WTC11 (cell line): ENCODE results near the gene FAM171A1. TPM values are rescaled to one million over a fixed set of nuclear protein-coding genes. Genes with fewer than 3 reads are reported as not detected.

Experiments
- ATAC-seq: fragments of 200-7000 bp; cut with Tn5 transposase; 2 replicates; pipeline ENCODE4 v1.10.0; 2021; ENCODE audit warnings: mild to moderate bottlenecking, moderate library complexity
- CTCF ChIA-PET: fragments of 300-600 bp; sonication (Branson Sonifier 250); formaldehyde crosslinking; loops from one replicate; lab custom pipeline; 2021; ENCODE audit warnings: antibody characterized with exemption; lab: Charles Lee
- POLR2A ChIA-PET: fragments of 350-600 bp; sonication (Branson Sonifier 250); formaldehyde crosslinking; loops from one replicate; lab custom pipeline; 2021; ENCODE audit warnings: antibody characterized with exemption; lab: Charles Lee
- DNase-seq: peaks from one replicate; pipeline ENCODE4 v3.0.0; 2021; ENCODE audit warnings: low spot score
- H3K27ac Mint-ChIP-seq: 2 replicates; pipeline ENCODE4 v1.8.0; 2021; ENCODE audit warnings: mixed read lengths
- H3K27me3 Mint-ChIP-seq: 2 replicates; pipeline ENCODE4 v1.8.0; 2021; ENCODE audit warnings: low read depth, mild to moderate bottlenecking, moderate library complexity, mixed read lengths
- H3K36me3 Mint-ChIP-seq: 2 replicates; pipeline ENCODE4 v1.8.0; 2021; ENCODE audit warnings: mixed read lengths
- H3K4me1 Mint-ChIP-seq: 2 replicates; pipeline ENCODE4 v1.8.0; 2022; ENCODE audit warnings: mixed read lengths
- H3K4me3 Mint-ChIP-seq: 2 replicates; pipeline ENCODE4 v1.8.0; 2021; ENCODE audit warnings: mild to moderate bottlenecking, moderate library complexity, mixed read lengths
- H3K9me3 Mint-ChIP-seq: 2 replicates; pipeline ENCODE4 v1.8.0; 2021; ENCODE audit warnings: mixed read lengths
- ATF2 ChIP-seq: sonication (generic); formaldehyde crosslinking; IDR thresholded peaks from 2 replicates; pipeline ENCODE4 v1.8.1; 2022; ENCODE audit warnings: low read depth, missing genetic modification reagents, borderline replicate concordance
- ELF4 ChIP-seq: sonication (generic); formaldehyde crosslinking; IDR thresholded peaks from 2 replicates; pipeline ENCODE4 v1.8.1; 2022; ENCODE audit warnings: low read depth, mild to moderate bottlenecking, moderate library complexity, missing genetic modification reagents
- ERG ChIP-seq: fragments of 250-450 bp; sonication (Bioruptor Pico); IDR thresholded peaks from 2 replicates; pipeline ENCODE4 v1.8.0; 2021; ENCODE audit warnings: mild to moderate bottlenecking
- GRHL2 ChIP-seq: fragments of 250-450 bp; sonication (Bioruptor Pico); IDR thresholded peaks from 2 replicates; pipeline ENCODE4 v1.8.0; 2022; ENCODE audit warnings: mild to moderate bottlenecking, moderate library complexity; ENCODE audit not compliant: insufficient replicate concordance, severe bottlenecking
- HMGXB4 ChIP-seq: sonication (generic); formaldehyde crosslinking; IDR thresholded peaks from 2 replicates; pipeline ENCODE4 v1.8.1; 2023; ENCODE audit warnings: mild to moderate bottlenecking, moderate library complexity, missing genetic modification reagents
- IRF2 ChIP-seq: sonication (generic); formaldehyde crosslinking; IDR thresholded peaks from 2 replicates; pipeline ENCODE4 v1.8.0; 2022; ENCODE audit warnings: low read depth, missing genetic modification reagents, borderline replicate concordance
- MAX ChIP-seq: sonication (generic); formaldehyde crosslinking; IDR thresholded peaks from 2 replicates; pipeline ENCODE4 v1.8.0; 2022; ENCODE audit warnings: mild to moderate bottlenecking, missing genetic modification reagents
- MYBL2 ChIP-seq: sonication (generic); formaldehyde crosslinking; IDR thresholded peaks from 2 replicates; pipeline ENCODE4 v1.8.1; 2023; ENCODE audit warnings: mild to moderate bottlenecking, moderate library complexity, missing genetic modification reagents
- NR1H2 ChIP-seq: sonication (generic); formaldehyde crosslinking; IDR thresholded peaks from 2 replicates; pipeline ENCODE4 v1.9.0; 2021; ENCODE audit warnings: mild to moderate bottlenecking, moderate library complexity, missing genetic modification reagents
- PRRX2 ChIP-seq: fragments of 250-450 bp; sonication (Bioruptor Pico); IDR thresholded peaks from 2 replicates; pipeline ENCODE4 v1.8.0; 2021; ENCODE audit warnings: mild to moderate bottlenecking
- STAT6 ChIP-seq: sonication (generic); formaldehyde crosslinking; conservative IDR thresholded peaks from 2 replicates; pipeline ENCODE4 v1.8.1; 2023; ENCODE audit warnings: mild to moderate bottlenecking, low read depth, missing genetic modification reagents, moderate library complexity
- TEAD4 ChIP-seq: sonication (generic); formaldehyde crosslinking; IDR thresholded peaks from 2 replicates; pipeline ENCODE4 v1.8.0; 2022; ENCODE audit warnings: mild to moderate bottlenecking, missing genetic modification reagents
- ZNF121 ChIP-seq: sonication (generic); formaldehyde crosslinking; IDR thresholded peaks from 2 replicates; pipeline ENCODE4 v1.8.0; 2023; ENCODE audit warnings: missing genetic modification reagents
- ZNF532 ChIP-seq: fragments of 250-450 bp; sonication (Bioruptor Pico); IDR thresholded peaks from 2 replicates; pipeline ENCODE4 v1.9.0; 2021; ENCODE audit warnings: mild to moderate bottlenecking, borderline replicate concordance
- ZNF671 ChIP-seq: fragments of 250-450 bp; sonication (Bioruptor Pico); IDR thresholded peaks from 2 replicates; pipeline ENCODE4 v1.8.0; 2021; ENCODE audit warnings: mild to moderate bottlenecking
- total RNA-seq: library from RNA; stranded (reverse); gene quantifications from 3 replicates; pipeline ENCODE4 v1.2.3, GENCODE V29; 2021

The FAM171A1 gene
- total RNA-seq, 1 experiment from 2014 or later = 33.9 TPM

GRCh38 chr10:15348579-15348978 is 22.5 kb downstream of the FAM171A1 start (continued):
- TF ChIP-seq ZNF532 (CRISPR knock-in tag) = no peak

DNA sequence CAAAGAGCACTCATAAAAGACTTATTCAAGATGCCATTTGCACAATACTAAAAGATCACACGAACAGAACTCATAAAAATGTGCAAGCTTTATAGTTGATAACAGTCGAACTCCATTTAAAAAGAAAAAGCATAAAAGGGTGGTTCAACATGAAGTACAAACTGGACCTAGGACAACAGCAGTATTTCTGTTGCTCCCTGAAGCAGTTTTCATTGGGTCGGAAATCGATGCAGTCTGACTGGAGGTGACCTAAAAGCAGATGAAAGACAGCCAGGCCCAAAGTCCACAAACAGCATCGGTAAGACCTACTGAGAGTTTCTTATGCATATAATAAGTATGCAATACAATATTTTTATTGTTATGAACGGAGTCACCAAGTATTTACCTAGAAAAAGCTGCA is 23.9 kb downstream of the FAM171A1 start:
- no peaks in the 10 kb centered on the region for H3K9me3 Mint-ChIP-seq
- TF ChIP-seq PRRX2 (CRISPR knock-in tag) = no peak
- TF ChIP-seq STAT6 (CRISPR knock-in tag) = no peak
- no peak for TF ChIP-seq ZNF671 (CRISPR knock-in tag)
- no peak for TF ChIP-seq HMGXB4
- no peak for TF ChIP-seq IRF2
- no peak for TF ChIP-seq ERG (CRISPR knock-in tag)
- TF ChIP-seq MAX (CRISPR knock-in tag) = no peak
- TF ChIP-seq ELF4 (CRISPR knock-in tag) = no peak
- no peak for TF ChIP-seq GRHL2 (CRISPR knock-in tag)
- TF ChIP-seq ATF2 (CRISPR knock-in tag) = no peak
- TF ChIP-seq NR1H2 = no peak
- TF ChIP-seq TEAD4 (CRISPR knock-in tag) = no peak
- no peak for TF ChIP-seq MYBL2 (CRISPR knock-in tag)
- no peak for TF ChIP-seq ZNF121 (CRISPR knock-in tag)
- TF ChIP-seq, all 79 proteins: peak for 0
- Mint-ChIP-seq H3K4me1 (peaks cover 30% of the 10 kb centered on the region), H3K4me3 (no peak overlapping the region), H3K27ac (no peak overlapping the region), H3K27me3 (no peaks in the 10 kb centered on the region), H3K36me3 (no peaks in the 10 kb centered on the region)
- ATAC-seq = no peak
- ChIA-PET CTCF (no interaction called here), POLR2A (no interaction called here)
- no peak for DNase-seq
